Esophagus muscularis mucosa (tissue), 4 donors: Measurements from ENCODE around the gene DMPK. TPM values are rescaled to one million over a fixed set of nuclear protein-coding genes. Genes with fewer than 3 reads are reported as not detected.

Experiments
- DNase-seq: peaks from one replicate; pipeline ENCODE4 v3.0.0-alpha.2; 2017; ENCODE audit errors: extremely low spot score
- H3K27ac ChIP-seq, 4 donors: fragments of 200-600 bp; sonication (generic); replicated peaks in 1 of 4; 1 replicate in 3 of 4; 2 replicates in 1 of 4; pipeline ENCODE4 v1.5.1; 2016 to 2019; ENCODE audit warnings: mild to moderate bottlenecking in 1 of 4
- H3K27me3 ChIP-seq, 4 donors: fragments of 200-600 bp; sonication (generic); one replicate each; pipeline versions ENCODE4 v1.5.1 to v1.6.0; 2016 to 2019
- H3K36me3 ChIP-seq, 4 donors: fragments of 200-600 bp; sonication (generic); one replicate each; pipeline ENCODE4 v1.5.1; 2016 to 2019
- H3K4me1 ChIP-seq, 4 donors: fragments of 200-600 bp; sonication (generic); one replicate each; pipeline ENCODE4 v1.5.1; 2016 to 2019
- H3K4me3 ChIP-seq, 4 donors: fragments of 200-600 bp; sonication (generic); 1 replicate in 2 of 4; 2 replicates in 2 of 4; pipeline ENCODE4 v1.5.1; 2016 to 2019; ENCODE audit warnings: mild to moderate bottlenecking in 4 of 4, moderate library complexity in 1 of 4
- H3K9me3 ChIP-seq, 4 donors: fragments of 200-600 bp; sonication (generic); 1 replicate in 3 of 4; 2 replicates in 1 of 4; pipeline ENCODE4 v1.5.1; 2016 to 2019
- EP300 ChIP-seq: sonication (generic); formaldehyde crosslinking; IDR thresholded peaks from one replicate; pipeline ENCODE4 v1.6.1; 2017; ENCODE audit warnings: antibody characterized with exemption
- POLR2A ChIP-seq: fragments of 450-650 bp; IDR thresholded peaks from one replicate; pipeline ENCODE4 v1.6.1; 2017; ENCODE audit warnings: antibody characterized with exemption, moderate library complexity, mild to moderate bottlenecking, low read depth
- POLR2AphosphoS5 ChIP-seq, 2 donors: sonication (generic); formaldehyde crosslinking; IDR thresholded peaks; one replicate each; pipeline ENCODE4 v1.6.1; 2017; ENCODE audit warnings: antibody characterized with exemption in 2 of 2
- WGBS: methylation state at CpG from one replicate; pipeline ENCODE4 v1.1.5; 2018; 5-methylcytosine and 5-hydroxymethylcytosine counted together
- intact Hi-C: fragments of 100-400 bp; cut with DNase I; formaldehyde crosslinking; loops from one replicate; pipeline ENCODE4 v1.15.1; 2023
- total RNA-seq, 4 donors: library from RNA; depleted of rRNA; stranded (reverse); fragments of >200 nt; gene quantifications; one replicate each; pipeline versions ENCODE4 v1.1.0 to v1.2.1, GENCODE V29; 2016
- TF ChIP-seq, protein P1 (sequence below), 3 experiments: fragments of 200-600 bp in 2 of 3; fragments of 450-650 bp in 1 of 3; sonication (generic) in 2 of 3; IDR thresholded peaks; one replicate each; pipeline ENCODE4 v1.5.1; 2017 to 2019; ENCODE audit warnings: antibody characterized with exemption in 3 of 3, mild to moderate bottlenecking in 2 of 3, moderate library complexity in 1 of 3

DMPK gene
- total RNA-seq, 4 donors from 2014 or later: 247 to 487 (median 347) TPM

DNA sequence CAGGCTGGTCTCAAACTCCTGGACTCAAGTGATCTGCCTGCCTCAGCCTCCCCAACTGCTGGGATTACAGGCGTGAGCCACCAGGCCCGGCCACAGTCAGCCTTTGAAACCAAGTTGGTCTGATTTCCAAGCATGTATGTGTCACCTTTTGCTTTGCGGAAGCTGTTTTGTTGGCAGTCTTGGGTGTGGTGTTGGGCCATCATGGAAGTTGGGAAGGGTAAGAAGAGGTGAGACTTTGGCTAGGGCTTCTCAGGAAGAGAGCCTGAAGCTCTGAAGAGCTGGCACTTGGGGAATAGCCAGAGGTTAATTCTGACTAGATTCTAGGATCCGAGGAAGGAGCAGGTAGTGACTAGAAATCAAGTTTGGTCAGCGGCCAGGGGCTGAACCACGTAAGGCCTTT is 30.0 kb upstream of the DMPK start:
- DNase-seq: no peak
- Histone ChIP-seq H3K27ac (no peak overlapping the region), H3K27me3 (peaks cover 0 to 49% (median 10%) of the 10 kb centered on the region in 4 donors), H3K36me3 (no peaks in the 10 kb centered on the region), H3K9me3 (no peaks in the 10 kb centered on the region), H3K4me3 (no peak overlapping the region), H3K4me1 (peaks cover 14 to 31% (median 27%) of the 10 kb centered on the region in 4 donors)
- intact Hi-C loops: no loop called here
- TF ChIP-seq POLR2AphosphoS5 (IDR thresholded peaks at IDR 0.05): no peak
- no peak for TF ChIP-seq EP300
- TF ChIP-seq POLR2A: no peak
- TF ChIP-seq, protein P1, sequence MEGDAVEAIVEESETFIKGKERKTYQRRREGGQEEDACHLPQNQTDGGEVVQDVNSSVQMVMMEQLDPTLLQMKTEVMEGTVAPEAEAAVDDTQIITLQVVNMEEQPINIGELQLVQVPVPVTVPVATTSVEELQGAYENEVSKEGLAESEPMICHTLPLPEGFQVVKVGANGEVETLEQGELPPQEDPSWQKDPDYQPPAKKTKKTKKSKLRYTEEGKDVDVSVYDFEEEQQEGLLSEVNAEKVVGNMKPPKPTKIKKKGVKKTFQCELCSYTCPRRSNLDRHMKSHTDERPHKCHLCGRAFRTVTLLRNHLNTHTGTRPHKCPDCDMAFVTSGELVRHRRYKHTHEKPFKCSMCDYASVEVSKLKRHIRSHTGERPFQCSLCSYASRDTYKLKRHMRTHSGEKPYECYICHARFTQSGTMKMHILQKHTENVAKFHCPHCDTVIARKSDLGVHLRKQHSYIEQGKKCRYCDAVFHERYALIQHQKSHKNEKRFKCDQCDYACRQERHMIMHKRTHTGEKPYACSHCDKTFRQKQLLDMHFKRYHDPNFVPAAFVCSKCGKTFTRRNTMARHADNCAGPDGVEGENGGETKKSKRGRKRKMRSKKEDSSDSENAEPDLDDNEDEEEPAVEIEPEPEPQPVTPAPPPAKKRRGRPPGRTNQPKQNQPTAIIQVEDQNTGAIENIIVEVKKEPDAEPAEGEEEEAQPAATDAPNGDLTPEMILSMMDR (IDR thresholded peaks at IDR 0.05): no peak
- WGBS: 91% methylated on average over 6 of the region's 6 CpGs

DNA sequence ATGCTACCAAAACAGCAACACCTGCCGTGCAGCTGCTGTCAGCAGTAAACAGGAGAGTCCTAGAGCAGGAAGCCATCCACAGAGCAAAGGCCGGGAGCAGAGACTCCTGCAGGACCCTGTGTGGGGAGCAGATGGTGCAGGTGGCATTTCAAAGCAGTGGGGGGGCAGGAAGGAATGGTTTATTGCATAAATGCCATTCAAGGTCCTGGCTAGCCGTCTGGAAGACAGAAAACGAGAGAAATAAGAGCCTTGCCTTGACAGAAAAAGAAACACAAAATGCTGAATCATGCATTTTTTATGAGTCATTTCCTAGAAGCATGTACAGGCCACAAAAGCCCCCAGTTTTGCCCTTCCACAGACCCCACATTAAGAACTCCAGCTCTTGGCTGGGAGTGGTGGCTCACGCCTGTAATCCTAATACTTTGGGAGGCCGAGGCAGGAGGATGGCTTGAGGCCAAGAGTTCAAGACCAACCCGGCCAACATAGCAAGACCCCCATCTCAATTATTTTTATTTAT is 27.4 kb upstream of the DMPK start:
- peaks cover 0 to 33% (median 4%) of the 10 kb centered on the region in 4 donors for H3K27me3 ChIP-seq
- H3K4me1 ChIP-seq: peaks cover under 1 to 8% (median 6%) of the 10 kb centered on the region in 4 donors
- intact Hi-C loops: no loop called here
- H3K9me3 ChIP-seq: no peaks in the 10 kb centered on the region
- H3K27ac ChIP-seq: no peak overlapping the region
- 55% methylated on average over 7 of the region's 7 CpGs for whole genome bisulfite sequencing
- TF ChIP-seq EP300 (no peak), POLR2A (no peak), POLR2AphosphoS5 (IDR thresholded peaks at IDR 0.05) (no peak)
- TF ChIP-seq, protein P1 (IDR thresholded peaks at IDR 0.05): no peak
- H3K36me3 ChIP-seq: no peaks in the 10 kb centered on the region
- no peak overlapping the region for H3K4me3 ChIP-seq
- DNase-seq: no peak

DNA sequence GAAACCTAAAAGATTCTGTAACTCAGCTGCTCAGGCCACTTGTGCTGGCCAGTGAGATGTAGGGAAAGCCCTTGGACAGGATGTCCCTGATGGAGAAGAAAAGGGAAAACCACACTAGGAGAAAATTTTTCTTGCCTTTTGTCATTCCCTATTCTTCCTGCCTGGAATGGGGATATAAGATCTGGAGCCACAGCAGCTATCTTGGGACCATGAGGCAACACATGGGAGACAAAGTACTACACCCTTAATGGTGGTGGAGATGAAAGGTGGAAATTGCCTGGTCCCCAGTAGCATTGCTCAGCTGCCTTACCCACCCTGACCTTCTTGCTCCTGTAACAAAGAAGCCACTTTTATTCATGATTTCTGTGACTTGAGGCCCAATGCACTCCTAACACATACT is 23.4 kb upstream of the DMPK start:
- no peak for TF ChIP-seq EP300
- no peak for TF ChIP-seq POLR2A
- TF ChIP-seq POLR2AphosphoS5 (IDR thresholded peaks at IDR 0.05): no peak
- TF ChIP-seq, protein P1 (IDR thresholded peaks at IDR 0.05): no peak
- no peak overlapping the region for H3K4me3 ChIP-seq
- H3K27me3 ChIP-seq: peaks cover 0 to 5% (median 0%) of the 10 kb centered on the region in 4 donors
- H3K9me3 ChIP-seq: no peaks in the 10 kb centered on the region
- H3K36me3 ChIP-seq: no peaks in the 10 kb centered on the region
- intact Hi-C loops: no loop called here
- H3K4me1 ChIP-seq: peaks cover 0 to 8% (median 5%) of the 10 kb centered on the region in 4 donors
- H3K27ac ChIP-seq: no peak overlapping the region
- no peak for DNase-seq

DNA sequence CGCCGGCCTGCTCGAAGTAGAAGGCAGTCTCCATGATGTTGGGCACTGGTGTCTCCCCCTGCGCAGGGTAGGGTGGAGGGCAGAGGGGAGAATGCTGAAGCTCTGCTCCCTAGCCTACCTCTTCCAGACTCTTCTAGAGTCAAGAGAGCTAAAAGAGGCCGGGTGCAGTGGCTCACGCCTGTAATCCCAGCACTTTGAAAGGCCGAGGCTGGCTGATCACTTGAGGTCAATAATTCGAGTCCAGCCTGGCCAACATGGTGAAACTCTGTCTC is 22.6 kb upstream of the DMPK start:
- no peaks in the 10 kb centered on the region for H3K27me3 ChIP-seq
- no peaks in the 10 kb centered on the region for H3K9me3 ChIP-seq
- no peak overlapping the region for H3K27ac ChIP-seq
- peaks cover 0 to 5% (median 4%) of the 10 kb centered on the region in 4 donors for H3K4me1 ChIP-seq
- TF ChIP-seq POLR2A: no peak
- no peak for TF ChIP-seq EP300
- no peak for TF ChIP-seq POLR2AphosphoS5 (IDR thresholded peaks at IDR 0.05)
- DNase-seq: no peak
- intact Hi-C loops: no loop called here
- WGBS: 93% methylated on average over 8 of the region's 8 CpGs
- H3K36me3 ChIP-seq: no peaks in the 10 kb centered on the region
- no peak overlapping the region for H3K4me3 ChIP-seq

DNA sequence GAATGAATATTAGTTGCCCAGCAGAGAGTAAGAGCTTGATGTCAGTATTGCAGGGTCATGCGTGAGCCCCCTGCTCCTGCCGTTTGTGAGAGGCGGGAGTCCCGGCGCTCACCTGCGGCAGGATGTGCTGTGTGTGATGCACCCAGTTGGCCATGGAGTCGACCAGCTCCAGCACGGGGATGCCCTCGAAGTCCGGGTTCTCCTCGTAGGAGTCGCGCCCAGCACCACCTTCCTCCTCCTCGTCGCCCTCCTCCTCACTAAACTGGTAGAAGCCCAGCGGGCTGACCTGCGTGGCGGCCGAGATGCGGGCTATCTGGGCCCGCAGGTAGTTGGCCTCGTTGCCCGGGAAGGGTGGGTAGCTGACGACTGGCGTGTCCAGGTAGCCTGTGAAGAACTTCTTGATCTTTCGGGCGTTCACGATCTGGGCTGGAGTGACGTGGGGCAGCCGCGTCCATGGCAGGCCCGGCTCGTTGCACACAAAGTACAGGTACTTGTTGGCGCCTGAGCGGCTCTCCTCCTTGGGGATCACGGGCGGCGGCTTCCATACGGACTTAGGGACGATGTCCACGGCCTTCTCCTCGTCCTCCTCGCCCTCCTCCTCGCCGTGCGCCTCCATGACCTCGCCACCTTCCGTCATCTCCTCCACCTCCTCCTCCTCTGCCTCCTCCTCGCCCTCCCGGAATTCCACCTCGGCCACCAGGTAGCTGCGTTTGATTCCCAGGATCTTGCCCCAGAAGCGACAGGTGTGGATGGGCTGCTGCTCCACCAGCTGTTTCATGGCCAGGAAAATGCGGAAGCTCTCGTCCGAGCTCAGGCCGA is 22.1 kb upstream of the DMPK start:
- intact Hi-C loops: no loop called here
- H3K9me3 ChIP-seq: no peaks in the 10 kb centered on the region
- H3K27me3 ChIP-seq: no peaks in the 10 kb centered on the region
- no peaks in the 10 kb centered on the region for H3K36me3 ChIP-seq
- 94% methylated on average over 50 of the region's 57 CpGs for WGBS
- no peak for TF ChIP-seq POLR2AphosphoS5 (IDR thresholded peaks at IDR 0.05)
- TF ChIP-seq, protein P1 (IDR thresholded peaks at IDR 0.05): no peak
- TF ChIP-seq POLR2A: no peak
- TF ChIP-seq EP300: no peak
- no peak overlapping the region for H3K4me3 ChIP-seq
- peaks cover 0 to 4% (median 2%) of the 10 kb centered on the region in 4 donors for H3K4me1 ChIP-seq
- no peak overlapping the region for H3K27ac ChIP-seq
- no peak for DNase-seq
